ENCODE data around the gene EYA2. TPM values are rescaled to one million over a fixed set of nuclear protein-coding genes. Genes with fewer than 3 reads are reported as not detected.

The EYA2 gene
- total RNA-seq, 1 experiment from 2014 or later, result 0.33 TPM

GRCh38 chr20:47236639-47236900, 341.9 kb downstream of the EYA2 start:
- no peaks in the 10 kb centered on the region for H3K4me1 ChIP-seq (ENCODE audit: insufficient read depth, low read length)
- ATAC-seq (no peak), DNase-seq (no peak)
- H3K9ac ChIP-seq (ENCODE audit: low read length), result no peak overlapping the region
- H3K79me2 ChIP-seq (ENCODE audit: low read length), result no peaks in the 10 kb centered on the region
- ChIA-PET POLR2A (ENCODE audit: unreplicated experiment) (no interaction called here), CTCF (no interaction called here)
- H4K20me1 ChIP-seq (ENCODE audit: low read length), result no peaks in the 10 kb centered on the region
- H3K4me3 ChIP-seq (ENCODE audit: low read length), result no peak overlapping the region
- H3K9me3 ChIP-seq (ENCODE audit: low read length), result no peaks in the 10 kb centered on the region
- no peaks in the 10 kb centered on the region for H3K27me3 ChIP-seq (ENCODE audit: low read length)
- no TSS peak for BruUV-seq (replicated peaks)
- no peak overlapping the region for H3K27ac ChIP-seq (ENCODE audit: low read length)
- intact Hi-C loops (cut with micrococcal nuclease), result no loop called here
- H3K36me3 ChIP-seq (ENCODE audit: low read depth, low read length), result peaks cover 29% of the 10 kb centered on the region
- no peak overlapping the region for H2AFZ ChIP-seq (ENCODE audit: low read length)
- H3F3A ChIP-seq (ENCODE audit: low read length, unreplicated experiment), result no peaks in the 10 kb centered on the region
- no peak overlapping the region for H3K4me2 ChIP-seq (ENCODE audit: low read length)
- TF ChIP-seq EZH2phosphoT487 (IDR thresholded peaks at IDR 0.05; ENCODE audit: borderline replicate concordance, low read length) (no peak), EZH2 (IDR thresholded peaks at IDR 0.05; ENCODE audit: low read length, unreplicated experiment) (no peak), CTCF (conservative IDR thresholded peaks at IDR 0.05; ENCODE audit: low read depth, low read length) (no peak)
- no peaks in the 10 kb centered on the region for H3K9me2 ChIP-seq (replicated peaks; ENCODE audit: low read length)

GRCh38 chr20:47237715-47238114, 343.1 kb downstream of the EYA2 start:
- Histone ChIP-seq H3K9me3 (ENCODE audit: low read length) (no peaks in the 10 kb centered on the region), H3K79me2 (ENCODE audit: low read length) (no peaks in the 10 kb centered on the region), H3K27me3 (ENCODE audit: low read length) (no peaks in the 10 kb centered on the region), H4K20me1 (ENCODE audit: low read length) (no peaks in the 10 kb centered on the region), H3K9ac (ENCODE audit: low read length) (no peak overlapping the region), H3K4me2 (ENCODE audit: low read length) (no peak overlapping the region), H3K4me3 (ENCODE audit: low read length) (no peak overlapping the region), H3K36me3 (ENCODE audit: low read depth, low read length) (peaks cover 27% of the 10 kb centered on the region), H2AFZ (ENCODE audit: low read length) (no peak overlapping the region), H3K27ac (ENCODE audit: low read length) (no peak overlapping the region), H3K9me2 (replicated peaks; ENCODE audit: low read length) (no peaks in the 10 kb centered on the region), H3F3A (ENCODE audit: low read length, unreplicated experiment) (no peaks in the 10 kb centered on the region), H3K4me1 (ENCODE audit: insufficient read depth, low read length) (no peaks in the 10 kb centered on the region)
- ChIA-PET POLR2A (ENCODE audit: unreplicated experiment) (no interaction called here), CTCF (no interaction called here)
- no TSS peak for BruUV-seq (replicated peaks)
- DNase-seq (no peak), ATAC-seq (no peak)
- TF ChIP-seq EZH2 (IDR thresholded peaks at IDR 0.05; ENCODE audit: low read length, unreplicated experiment), result no peak
- TF ChIP-seq EZH2phosphoT487 (IDR thresholded peaks at IDR 0.05; ENCODE audit: borderline replicate concordance, low read length), result no peak
- no peak for TF ChIP-seq CTCF (conservative IDR thresholded peaks at IDR 0.05; ENCODE audit: low read depth, low read length)
- intact Hi-C loops (cut with micrococcal nuclease), result no loop called here

Small RNA genes within 50 kb of the gene (microRNA-seq; reads per million reads assigned to microRNA genes)
- not detected for gene MIR3616 (ENCODE audit: unreplicated experiment)

Other genes starting within 250 kb of the EYA2 start
- gene SLC13A3, start 243.4 kb upstream of the EYA2 start, total RNA-seq (2014; rRNA removed), result not detected in 2 replicates
- 41.4 and 48.1 TPM in 2 replicates for gene TP53RK, start 205.4 kb upstream of the EYA2 start, total RNA-seq (2014; rRNA removed)
- gene SLC2A10, start 185.2 kb upstream of the EYA2 start, total RNA-seq (2014; rRNA removed), result 9.6 and 10.8 TPM in 2 replicates